ENCODE results near the gene ARRDC2.
A peak's percentile ranks its signal among the peaks of the same experiment; 100 is the strongest.
"Not testable (repeated sequence)": the region's sequence is repeated elsewhere in the genome, so short reads cannot be mapped to it uniquely, and the experiment has no call there.

ARRDC2 gene

DNA sequence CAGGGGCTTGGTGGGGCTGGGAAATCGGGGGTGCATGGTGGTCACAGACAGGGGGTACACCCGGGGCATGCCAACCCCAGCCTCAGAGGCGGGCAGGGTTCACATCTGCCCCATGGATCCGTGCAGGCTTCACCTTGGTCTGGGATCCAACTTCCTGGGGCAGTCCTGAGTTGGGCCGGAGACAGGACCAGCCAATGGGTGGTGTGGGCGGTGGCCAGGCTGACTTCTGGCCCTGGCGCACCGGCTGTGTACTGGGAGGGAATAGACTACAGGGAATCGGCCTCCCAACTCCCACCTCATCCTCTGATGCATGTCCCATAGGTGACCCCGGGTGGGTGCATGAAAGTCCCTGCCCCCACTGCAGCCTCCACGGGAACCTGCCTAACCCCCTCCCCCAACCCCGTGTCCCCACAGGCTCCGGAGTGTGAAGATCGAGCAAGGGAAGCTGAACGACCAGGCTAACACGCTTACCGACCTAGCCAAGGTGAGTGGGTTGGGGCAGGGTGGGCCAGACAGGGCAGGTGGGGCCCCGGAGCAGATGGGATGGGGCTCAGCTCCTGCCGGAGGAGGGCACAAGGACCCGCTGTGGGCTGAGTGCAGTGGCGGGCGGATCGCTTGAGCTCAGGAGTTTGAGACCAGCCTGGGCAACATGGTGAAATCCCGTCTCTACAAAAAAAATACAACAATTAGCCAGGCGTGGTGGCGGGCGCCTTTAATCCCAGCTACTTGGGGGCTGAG, 14.7 kb upstream of the ARRDC2 start:
- DNase-seq = no peak

DNA sequence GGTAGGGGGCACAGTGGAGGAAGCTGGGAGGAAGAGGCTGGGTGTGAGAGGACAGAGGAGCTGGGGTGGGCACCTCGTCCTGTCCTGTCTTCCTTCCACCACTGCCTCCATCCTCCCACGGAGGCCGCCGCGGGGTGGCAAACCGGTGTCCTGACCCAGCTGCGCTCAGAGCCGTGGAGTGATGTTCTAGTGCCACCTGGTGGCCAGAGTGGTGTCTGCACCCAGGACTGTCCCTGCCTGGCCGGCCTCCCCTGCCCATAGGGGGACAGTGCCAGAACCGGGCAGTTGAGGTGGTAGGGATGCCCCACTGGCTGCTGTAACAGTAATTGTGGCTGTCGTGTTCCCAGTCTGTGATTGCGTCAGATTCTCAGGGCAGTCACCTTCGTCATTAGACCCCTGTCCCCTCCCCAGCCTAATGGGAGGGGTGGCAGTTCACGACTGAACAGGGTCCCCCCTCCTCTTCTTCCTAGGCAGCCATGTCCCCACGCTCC, 11.1 kb upstream of the ARRDC2 start:
- DNase-seq = peak; percentile 87 to 88

DNA sequence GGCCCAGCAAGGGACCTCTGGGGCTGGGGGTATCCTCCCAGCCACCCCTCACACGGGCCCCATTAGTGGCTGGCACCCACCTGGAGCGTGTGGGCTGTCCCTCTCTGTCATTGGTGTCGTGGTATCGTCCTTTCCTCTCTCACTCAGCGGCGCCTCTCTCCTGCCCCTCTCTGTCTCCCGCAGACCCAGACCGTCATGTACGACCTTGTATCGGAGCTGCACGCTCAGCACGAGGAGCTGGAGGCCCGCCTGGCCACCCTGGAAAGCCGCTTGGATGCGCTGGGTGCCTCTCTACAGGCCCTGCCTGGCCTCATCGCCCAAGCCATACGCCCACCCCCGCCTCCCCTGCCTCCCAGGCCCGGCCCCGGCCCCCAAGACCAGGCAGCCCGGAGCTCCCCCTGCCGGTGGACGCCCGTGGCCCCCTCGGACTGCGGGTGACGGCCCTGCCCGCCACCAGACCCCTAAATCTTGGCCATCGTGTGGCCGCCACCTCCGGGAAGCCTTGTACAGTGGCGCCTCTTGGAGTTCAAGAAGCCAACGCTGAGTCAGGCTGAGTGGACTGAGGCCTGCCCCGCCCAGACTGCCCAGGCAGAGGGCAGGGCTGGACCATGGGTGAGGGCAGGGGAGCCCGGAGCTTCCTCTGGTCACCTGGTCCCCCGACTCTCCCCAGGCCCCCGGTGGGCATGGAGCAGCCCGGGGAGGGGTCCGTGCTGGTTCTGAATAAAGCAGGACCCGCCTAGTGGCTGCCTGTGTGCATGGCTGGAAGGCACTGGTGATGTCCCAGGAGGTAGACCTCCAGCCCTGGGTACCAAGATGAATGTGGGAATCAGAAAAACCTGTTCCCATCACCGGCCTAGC, 9.8 kb upstream of the ARRDC2 start:
- no peak for DNase-seq

DNA sequence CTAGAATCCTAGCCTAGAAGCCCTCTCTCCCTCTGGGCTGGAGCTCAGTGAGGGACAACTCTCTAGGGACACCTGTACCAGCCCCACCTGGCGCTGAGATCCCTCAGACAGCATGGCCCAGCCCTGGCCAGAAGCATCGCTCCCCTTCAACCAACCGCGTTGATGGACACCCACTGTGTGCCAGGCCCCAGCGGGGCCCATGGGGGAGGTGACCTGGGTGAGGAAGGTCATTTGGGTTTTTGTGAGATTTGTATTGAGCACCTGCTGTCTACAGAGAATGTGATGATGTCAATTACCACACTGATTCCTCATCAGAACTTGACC, 9.2 kb upstream of the ARRDC2 start:
- no peak for DNase-seq

DNA sequence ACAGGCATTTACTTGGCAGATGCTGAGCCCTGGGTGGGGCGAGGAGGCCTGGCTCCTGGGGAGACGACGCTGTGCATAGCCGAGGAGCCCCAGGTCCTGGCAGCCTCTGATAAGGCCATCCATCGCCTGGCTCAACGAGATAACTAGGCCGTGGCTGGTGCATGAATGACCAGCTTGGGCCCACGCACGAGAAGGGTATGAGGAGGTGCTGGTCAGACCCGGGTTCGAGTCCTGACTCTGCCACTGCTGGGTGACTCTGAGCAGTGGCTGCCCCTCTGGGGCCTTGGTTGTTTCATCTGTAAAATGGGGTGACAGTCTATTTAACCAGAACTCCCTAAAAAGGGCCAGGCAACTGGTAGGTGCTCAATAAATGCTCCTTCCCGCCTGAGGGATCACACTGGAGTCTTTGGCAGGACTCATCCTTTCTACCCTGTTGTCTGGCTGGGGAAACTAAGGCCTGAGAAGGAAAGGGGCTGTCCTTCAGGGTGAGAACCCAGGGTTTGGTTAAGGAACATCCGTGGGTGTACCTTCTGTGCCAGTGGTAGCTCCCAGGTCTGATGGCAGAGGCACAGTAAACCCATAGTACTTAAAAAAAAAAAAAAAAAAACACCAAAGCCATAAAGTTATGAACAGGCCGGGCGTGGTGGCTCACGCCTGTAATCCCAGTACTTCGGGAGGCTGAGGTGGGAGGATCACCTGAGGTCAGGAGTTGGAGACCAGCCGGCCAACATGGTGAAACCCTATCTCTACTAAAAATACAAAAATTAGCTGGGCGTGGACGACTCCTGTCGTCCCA, 8.1 kb upstream of the ARRDC2 start:
- no peak for DNase-seq

DNA sequence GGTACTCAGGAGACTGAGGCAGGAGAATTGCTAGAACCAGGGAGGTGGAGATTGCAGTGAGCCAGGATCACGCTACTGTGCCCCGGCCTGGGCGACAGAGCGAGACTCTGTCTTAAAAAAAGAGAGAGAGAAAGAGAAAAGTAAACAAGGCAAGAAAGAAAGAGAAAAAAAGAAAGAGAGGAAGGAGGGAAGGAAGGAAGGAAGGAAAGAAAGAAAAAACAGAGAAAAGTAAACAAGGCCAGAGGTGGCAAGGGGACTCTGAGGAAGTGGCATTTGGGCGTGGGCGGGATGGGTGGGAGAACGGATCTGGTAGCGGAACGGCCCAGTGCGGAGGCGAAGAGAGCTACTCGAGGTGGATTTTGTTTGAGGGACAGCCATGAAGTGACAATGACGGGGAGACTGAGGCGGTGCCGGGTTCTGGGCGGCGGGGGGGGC, 7.5 kb upstream of the ARRDC2 start:
- DNase-seq = no peak

DNA sequence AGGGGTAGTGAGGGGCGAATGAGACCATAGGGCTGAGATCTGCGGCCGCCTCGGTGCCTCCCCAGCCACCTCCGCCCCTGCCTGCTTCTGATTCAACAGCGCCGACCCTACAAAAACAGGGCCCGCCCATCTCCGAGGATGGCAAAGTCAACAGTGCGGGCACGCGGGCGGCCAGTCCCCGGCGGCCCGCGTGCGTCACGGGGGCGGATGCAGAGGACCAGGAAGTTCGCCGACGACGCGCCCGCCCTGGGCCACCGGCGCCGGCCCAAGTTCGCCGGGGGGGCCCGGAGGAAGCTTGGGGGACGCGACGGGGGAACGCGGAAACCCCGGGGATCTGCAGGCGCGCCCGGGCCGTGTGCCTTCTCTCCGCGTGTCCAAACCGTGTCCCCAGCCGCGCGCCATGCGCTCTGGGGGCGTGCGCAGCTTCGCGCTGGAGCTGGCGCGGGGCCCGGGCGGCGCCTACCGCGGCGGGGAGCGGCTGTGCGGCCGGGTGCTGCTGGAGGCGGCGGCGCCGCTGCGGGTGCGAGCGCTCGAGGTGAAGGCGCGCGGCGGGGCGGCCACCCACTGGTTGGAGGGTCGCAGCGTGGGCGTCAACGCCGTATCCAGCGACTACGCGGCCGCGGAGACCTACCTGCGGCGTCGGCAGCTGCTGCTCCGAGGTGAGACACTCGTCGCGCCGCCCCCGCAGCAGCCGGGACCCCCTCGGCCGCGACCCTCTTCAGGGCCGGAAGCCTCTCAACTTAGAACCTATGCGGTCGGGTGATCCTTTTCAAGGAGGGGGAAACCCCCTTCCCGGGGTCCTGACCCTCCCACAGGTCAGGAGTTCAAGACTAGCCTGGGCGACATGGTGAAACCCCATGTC, 6.8 kb upstream of the ARRDC2 start:
- peak; percentile 96 to 97 for DNase-seq

DNA sequence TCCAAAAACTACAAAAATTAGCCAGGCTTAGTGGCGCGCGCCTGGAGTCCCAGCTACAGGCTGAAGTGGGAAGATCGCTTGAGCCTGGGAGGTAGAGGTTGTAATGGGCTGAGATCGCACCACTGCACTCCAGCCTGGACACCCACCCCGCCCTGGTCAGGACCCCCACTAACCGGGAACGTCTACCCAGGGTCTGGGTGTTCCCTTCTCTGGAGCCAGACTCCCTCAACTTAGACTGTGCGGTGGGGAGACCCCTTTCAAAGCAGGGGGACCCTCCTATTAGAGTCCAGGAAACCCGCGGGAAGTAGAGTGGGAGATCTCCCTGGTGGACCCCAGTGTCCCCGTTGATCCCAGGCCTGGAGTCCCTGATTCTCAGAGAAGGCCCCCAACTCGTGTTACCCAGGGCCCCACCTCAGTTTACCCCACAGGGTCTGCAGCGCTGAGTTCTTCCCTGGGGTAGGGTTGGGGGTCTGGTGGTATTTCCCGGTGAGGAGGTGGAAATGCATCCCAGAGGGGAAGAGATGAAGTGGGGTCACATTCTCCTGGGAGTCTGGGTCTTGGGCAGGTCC, 6.1 kb upstream of the ARRDC2 start:
- DNase-seq = no peak

DNA sequence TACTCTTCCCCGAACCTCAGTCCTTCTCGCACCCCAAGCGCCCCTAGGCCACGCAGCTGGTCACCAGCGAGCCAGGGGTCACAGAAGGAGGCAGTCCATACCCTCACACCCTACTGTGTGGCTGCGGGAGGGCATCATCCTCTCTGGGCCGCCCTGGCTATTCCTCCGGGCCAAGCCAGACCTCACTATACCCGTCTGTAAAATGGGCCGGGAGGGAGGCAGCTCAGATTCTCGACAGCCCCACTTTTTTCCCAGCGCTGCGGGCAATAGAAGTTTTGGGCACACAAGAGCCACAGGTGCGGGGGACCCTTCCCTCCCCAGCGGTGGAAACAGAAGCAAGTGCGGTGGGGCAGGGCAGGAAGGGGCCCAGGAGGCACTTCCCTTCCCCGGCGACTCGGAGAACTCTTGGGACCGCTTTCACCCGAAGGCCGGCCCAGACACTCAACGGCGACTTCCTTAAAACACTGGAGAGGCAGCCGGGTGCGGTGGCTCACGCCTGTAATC, 5.6 kb upstream of the ARRDC2 start:
- DNase-seq = peak in 1 of 2 donors; percentile 71

DNA sequence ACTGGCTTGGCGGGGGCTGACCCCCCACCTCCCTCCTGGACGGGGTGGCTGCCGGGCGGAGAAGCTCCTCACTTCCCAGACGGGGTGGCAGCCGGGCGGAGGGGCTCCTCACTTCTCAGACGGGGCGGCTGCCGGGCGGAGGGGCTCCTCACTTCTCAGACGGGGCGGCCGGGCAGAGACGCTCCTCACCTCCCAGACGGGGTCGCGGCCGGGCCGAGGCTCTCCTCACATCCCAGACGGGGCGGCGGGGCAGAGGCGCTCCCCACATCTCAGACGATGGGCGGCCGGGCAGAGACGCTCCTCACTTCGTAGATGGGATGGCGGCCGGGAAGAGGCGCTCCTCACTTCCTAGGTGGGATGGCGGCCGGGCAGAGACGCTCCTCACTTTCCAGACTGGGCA, 2.2 kb upstream of the ARRDC2 start:
- DNase-seq = not testable (repeated sequence)

DNA sequence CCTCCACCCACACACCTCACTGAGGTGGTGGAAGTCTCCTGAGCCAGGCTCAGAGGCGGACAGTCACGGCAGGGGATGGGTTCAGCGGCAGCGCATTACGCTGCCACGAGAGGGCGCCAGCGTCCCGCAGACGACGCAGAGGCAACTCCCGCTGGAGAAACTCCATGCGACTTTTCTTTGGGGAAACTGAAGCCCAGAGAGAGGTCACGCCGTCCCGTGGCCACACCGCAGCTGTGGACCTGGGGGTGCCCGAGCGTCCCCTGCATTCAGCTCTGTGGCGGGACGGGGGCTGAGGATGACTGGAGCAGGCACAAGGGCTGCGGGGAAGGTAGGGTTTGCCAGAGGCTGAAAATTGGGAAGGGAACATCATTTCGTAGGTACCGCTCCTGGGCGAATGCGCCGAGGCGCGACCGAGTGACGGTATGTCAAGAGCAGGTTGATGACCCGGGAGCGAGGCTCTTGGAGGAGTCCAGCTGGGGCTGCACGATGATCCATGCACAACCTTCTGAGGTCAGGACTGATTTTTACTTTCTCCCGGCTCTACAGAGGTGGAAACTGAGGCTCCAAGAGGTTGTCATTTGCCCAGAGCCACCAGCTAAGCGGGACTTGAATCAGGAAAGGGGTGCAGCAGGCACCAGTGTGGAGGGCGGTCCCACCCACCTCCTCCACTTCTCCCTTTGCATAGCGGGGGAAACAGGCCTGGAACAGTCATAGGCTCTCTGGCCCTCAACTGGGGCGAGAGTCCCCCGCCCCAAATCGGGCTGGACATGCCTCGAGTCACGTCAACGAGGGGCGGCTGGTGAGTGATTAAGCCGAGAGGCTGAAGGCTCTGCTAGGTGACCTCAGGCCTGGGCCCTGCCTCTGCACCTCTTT, 690 bp upstream of the ARRDC2 start:
- peak; percentile 82 to 84 for DNase-seq

DNA sequence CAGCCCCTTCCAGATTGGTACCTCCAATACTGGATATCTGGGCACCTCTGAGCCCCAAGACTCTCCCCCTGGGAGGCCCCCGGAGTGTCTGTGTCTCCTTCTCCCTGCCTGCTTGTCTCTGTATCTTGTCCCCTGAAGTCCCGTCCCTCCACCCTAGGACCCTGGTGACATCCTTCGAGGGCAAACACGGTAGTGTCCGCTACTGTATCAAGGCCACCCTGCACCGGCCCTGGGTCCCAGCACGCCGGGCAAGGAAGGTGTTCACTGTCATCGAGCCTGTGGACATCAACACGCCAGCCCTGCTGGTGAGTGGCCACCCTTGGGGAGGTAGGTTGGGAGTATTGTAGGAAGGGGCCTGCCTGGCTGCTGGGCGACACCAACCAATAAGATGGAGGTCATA, 844 bp downstream of the ARRDC2 start:
- no peak for DNase-seq

DNA sequence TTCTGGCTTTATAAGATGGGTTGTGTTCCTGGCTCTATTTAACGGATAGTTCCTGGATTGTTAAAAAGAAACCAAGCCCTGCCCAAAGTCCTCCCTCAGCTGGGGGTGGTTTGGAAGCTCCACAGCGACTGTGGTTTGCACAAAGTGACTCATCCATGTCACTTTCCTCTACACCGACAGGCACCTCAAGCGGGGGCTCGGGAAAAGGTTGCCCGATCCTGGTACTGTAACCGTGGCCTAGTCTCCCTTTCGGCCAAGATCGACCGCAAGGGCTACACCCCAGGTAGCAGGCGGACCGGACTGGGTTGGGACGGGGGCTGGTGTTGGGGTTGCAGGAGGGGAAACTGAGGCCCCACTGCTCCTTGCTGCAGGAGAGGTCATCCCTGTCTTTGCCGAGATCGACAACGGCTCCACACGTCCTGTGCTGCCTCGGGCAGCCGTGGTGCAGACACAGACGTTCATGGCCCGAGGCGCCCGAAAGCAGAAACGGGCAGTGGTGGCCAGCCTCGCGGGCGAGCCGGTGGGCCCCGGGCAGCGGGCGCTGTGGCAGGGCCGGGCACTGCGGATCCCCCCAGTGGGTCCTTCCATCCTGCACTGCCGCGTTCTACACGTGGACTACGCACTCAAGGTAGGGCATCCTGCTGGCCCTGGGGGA, 1.6 kb downstream of the ARRDC2 start:
- no peak for DNase-seq

DNA sequence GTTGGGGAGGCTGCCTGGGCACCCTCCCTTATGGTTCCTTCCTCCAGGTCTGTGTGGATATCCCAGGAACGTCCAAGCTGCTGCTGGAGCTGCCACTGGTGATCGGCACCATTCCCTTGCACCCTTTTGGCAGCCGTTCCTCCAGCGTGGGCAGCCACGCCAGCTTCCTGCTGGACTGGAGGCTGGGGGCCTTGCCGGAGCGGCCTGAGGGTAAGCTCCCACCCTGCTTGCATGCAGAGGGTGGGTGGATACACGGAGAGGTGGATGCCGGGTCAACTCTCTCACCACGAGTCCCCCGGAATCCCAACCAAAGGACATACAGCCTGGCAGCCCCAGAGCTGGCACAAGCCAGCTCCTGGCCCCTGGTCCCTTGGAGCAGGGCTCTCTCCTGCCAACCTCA, 2.2 kb downstream of the ARRDC2 start:
- no peak for DNase-seq

DNA sequence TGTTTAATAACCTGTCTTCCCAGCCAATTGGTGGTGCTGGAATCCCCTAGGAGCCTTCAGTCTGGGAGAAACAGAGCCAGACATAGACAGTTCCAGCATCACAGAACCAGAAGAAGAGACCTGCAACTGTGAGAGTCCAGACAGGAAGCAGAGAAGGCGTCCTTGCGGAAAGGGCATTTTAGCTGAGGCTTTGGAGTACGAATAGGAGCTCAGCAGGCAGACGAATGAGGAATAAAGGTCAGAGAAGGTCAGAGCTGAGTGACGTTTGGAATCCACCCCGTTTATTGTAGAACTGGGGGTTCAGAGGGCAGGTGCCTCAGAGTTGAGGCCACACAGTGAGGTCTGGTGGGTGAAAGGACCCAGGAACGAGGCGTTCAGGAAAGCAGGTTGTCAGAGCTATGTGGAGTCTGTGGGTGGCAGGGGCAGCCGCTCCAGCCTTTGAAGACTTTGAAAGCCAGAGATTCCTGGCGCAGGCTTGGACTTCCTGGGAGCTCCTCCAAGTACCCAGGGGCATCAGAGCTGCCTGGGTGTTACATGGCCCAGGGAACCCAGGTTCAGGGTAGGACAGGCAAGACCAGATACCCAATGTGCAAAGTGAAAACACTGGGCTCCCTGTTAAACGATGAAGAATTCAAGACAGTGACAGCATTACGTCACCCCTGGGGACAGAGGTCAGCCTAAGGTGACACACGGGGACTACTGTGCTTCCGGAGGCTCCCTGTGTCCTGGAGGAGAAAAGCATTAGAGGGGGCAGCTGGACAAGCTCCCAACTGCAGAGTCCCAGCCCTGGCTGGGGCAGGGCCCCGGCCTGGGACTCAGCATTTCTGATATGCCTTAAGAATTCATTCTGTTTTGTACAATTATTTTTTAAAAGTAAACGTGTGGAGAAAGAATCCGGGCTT, 5.5 kb downstream of the ARRDC2 start:
- no peak for DNase-seq

DNA sequence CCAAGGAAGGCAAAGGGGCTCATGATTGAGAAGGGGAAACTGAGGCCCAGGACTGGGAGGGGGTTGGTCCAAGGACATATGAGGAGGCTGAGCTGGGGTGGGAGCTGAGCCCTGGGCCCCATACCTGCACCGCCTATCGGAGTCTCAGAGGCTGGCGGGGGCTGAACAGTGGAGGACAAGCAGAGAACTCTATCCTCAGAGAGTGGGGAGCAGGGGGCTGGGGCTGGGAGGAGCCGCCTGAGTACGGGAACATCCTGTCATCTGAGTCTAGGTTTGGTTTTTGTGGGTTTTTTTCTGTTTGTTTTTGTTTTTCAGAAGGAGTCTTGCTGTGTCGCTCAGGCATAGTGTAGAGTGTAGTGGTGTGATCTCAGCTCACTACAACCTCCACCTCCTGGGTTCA, 6.2 kb downstream of the ARRDC2 start:
- DNase-seq = peak; percentile 46 to 67

DNA sequence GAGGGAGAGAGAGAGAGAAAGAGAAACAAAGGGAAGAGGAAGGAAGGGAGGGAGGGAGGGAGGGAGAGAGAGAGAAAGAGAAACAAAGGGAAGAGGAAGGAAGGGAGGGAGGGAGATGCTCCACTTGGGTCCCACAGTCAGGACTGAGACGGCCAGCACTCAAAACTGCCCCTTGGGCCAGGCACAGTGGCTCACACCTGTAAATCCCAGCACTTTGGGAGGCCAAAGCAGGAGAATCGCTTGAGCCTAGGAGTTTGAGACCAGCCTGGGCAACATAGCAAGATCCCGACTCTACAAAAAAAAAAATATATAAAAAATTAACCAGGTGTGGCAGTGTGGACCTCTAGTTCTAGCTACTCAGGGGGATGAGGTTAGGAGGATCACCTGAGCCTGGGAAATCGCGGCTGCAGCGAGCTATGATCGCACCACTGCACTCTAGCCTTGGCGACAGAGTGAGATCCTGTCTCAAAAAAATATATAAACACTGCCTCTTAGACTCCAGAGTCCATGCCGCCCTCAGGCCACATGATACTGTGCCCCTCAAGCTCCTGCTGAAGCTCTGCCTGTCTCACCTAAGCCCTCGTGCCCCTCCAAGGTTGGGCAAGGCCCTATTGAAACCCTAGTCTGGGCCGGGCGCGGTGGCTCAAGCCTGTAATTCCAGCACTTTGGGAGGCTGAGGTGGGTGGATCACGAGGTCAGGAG, 8.4 kb downstream of the ARRDC2 start:
- DNase-seq = no peak

DNA sequence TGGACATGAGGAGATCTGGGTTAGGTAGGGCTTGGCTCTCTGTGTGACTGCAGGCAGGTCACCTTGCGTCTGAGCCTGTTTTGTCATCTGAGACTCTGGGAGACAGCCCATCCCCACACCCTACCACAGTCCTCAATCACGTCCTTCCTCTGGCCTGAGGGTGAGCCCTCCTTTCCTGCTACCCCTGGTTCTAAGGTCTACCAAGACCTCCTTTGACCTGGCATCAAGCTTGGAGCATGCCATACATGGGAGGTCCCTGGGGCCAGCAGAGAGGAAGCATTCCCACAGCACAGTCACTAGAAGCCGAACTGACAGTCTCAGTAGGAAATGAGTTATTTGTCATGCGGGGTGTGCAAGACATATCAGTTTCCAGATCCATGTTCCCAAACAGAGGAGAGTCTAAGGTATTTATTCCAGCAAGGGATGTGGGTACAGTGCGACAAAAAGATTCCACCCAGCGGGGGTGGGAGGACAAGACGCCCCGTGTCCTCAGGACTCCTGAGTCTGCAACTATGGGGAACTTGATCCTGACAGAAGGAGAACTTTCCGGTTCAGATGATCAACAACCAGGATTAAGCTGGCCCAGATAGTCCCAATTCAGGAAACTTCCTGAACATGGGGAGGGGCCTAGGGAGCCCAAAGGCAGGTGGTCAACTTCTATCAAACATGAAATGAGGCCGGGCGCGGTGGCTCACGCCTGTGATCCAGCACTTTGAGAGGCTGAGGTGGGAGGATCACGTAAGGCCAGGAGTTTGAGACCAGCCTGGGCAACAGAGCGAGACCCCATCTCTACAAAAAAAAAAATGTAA, 9.5 kb downstream of the ARRDC2 start:
- no peak for DNase-seq

Measured in CD4-positive, alpha-beta T cell treated with Interleukin-4 for 1 hour (primary cell).